Measurements from ENCODE around the gene CACNB3. TPM values are rescaled to one million over a fixed set of nuclear protein-coding genes. Genes with fewer than 3 reads are reported as not detected.

The CACNB3 gene
- total and polyA plus RNA-seq, 2 of the 8 experiments (the other 6 are each of a cell fraction or from before 2014, with no cell fraction given) = 12.5 to 16.0 TPM

DNA sequence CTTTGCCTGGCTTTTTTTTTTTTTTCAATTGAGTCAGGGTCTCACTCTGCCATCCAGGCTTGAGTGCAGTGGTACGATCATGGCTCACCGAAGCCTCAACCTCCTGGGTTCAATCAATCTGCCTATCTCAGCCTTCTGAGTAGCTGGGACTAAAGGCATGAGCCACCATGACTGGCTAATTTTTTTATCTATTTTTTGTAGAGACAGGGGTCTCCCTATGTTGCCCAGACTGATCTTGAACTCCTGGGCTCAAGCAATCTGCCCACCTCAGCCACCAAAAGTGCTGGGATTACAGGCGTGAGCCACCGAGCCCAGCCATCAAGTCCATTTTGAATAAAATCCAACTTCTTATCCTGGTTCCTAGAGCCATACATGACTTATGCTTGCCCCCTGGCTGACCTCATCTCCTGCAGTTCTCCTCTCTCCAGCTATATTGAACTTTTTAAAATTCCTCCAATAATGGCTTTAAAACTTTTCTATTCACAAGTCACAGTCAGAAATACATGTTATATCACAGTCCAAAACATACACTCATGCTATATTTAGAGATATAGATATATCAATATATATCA is 57.7 kb downstream of the CACNB3 start:
- no peak overlapping the region for H3K4ac ChIP-seq (replicated peaks; ENCODE audit: insufficient read length, low read depth, low read length)
- no peak overlapping the region for H4K5ac ChIP-seq (ENCODE audit: insufficient read length, low read depth, low read length)
- H3K23me2 ChIP-seq (ENCODE audit: low read depth, low read length) = no peaks in the 10 kb centered on the region
- no peak overlapping the region for H3K18ac ChIP-seq (ENCODE audit: extremely low read depth, low read length)
- H4K8ac ChIP-seq (ENCODE audit: extremely low read depth, insufficient read depth, low read length) = 0 out of 2 replicates have a peak overlapping the region, but pooled peaks have one; percentile 14
- no peaks in the 10 kb centered on the region for H3K4me1 ChIP-seq (replicated peaks in 1 of 4; ENCODE audit: control insufficient read depth in 3 of 4, insufficient read depth in 4 of 4, low read length in 3 of 4)
- no peak overlapping the region for H3K4me3 ChIP-seq (ENCODE audit: extremely low read depth in 1 of 4, insufficient read depth in 2 of 4, low read depth in 3 of 4, low read length in 4 of 4)
- H4K20me1 ChIP-seq (replicated peaks in 1 of 2; ENCODE audit: control insufficient read depth in 1 of 2, insufficient read depth in 2 of 2, low read length in 2 of 2) = no peaks in the 10 kb centered on the region
- no peak overlapping the region for H3K4me2 ChIP-seq (ENCODE audit: insufficient read depth in 1 of 2, low read depth in 2 of 2, low read length in 2 of 2)
- no peak overlapping the region for H3K56ac ChIP-seq (replicated peaks; ENCODE audit: insufficient read length, low read depth, low read length)
- H3K79me2 ChIP-seq (ENCODE audit: control insufficient read depth in 1 of 2, insufficient read depth in 2 of 2, low read length in 2 of 2) = no peaks in the 10 kb centered on the region
- ChIA-PET POLR2A (ENCODE audit: partially characterized antibody) (interaction anchor here (23.7 kb wide), 1 partner anchor 16 kb away, joined by 651 read pairs; the partner anchor contains the start of genes DDX23 and RND1), CTCF (ENCODE audit: partially characterized antibody) (interaction anchor here (0.6 to 20.7 kb wide), 3 partner anchors 14 to 118 kb away, joined by 3 to 678 read pairs (median 30); partner anchors contain the start of genes DDX23 and RND1)
- no peaks in the 10 kb centered on the region for H3K9me3 ChIP-seq (ENCODE audit: insufficient read depth in 2 of 2, low read depth in 1 of 2, low read length in 1 of 2)
- H3K36me3 ChIP-seq (ENCODE audit: control insufficient read depth in 2 of 4, insufficient read depth in 4 of 4, low read length in 3 of 4) = no peaks in the 10 kb centered on the region
- FAIRE-seq (no peak), DNase-seq (ENCODE audit: low read depth in 1 of 2, low spot score in 2 of 2) (no peak)
- H3K79me1 ChIP-seq (ENCODE audit: low read depth, low read length) = no peaks in the 10 kb centered on the region
- H2BK12ac ChIP-seq (ENCODE audit: low read depth, low read length) = no peak overlapping the region
- H3K23ac ChIP-seq (ENCODE audit: insufficient read length) = no peak overlapping the region
- H2AK5ac ChIP-seq (ENCODE audit: low read depth, low read length) = no peak overlapping the region
- 100% methylated on average over 4 of the region's 4 CpGs; no CpG with 5 or more reads in 1 of the 2 experiments for WGBS, 2 experiments (ENCODE audit: extremely low coverage in 1 of 2, insufficient coverage in 1 of 2, insufficient read length in 1 of 2, insufficient replicate concordance in 2 of 2, low coverage in 1 of 2, low lambda C conversion rate in 2 of 2, missing lambda C conversion rate in 1 of 2)
- H3K27ac ChIP-seq (ENCODE audit: low read depth, low read length) = no peak overlapping the region
- no peak overlapping the region for H2BK20ac ChIP-seq (ENCODE audit: low read length)
- no peak overlapping the region for H2BK15ac ChIP-seq (ENCODE audit: low read length)
- no peak overlapping the region for H2BK120ac ChIP-seq (replicated peaks; ENCODE audit: low read depth, low read length)
- no peak overlapping the region for H3K9ac ChIP-seq (replicated peaks in 1 of 4; ENCODE audit: extremely low read depth in 1 of 4, low read depth in 3 of 4, low read length in 3 of 4)
- no peak for TF ChIP-seq BACH1 (IDR thresholded peaks at IDR 0.05; ENCODE audit: low read length)
- no peak for TF ChIP-seq PHF8 (conservative IDR thresholded peaks at IDR 0.05; ENCODE audit: low read depth, low read length)
- TF ChIP-seq HDAC6 (IDR thresholded peaks at IDR 0.05; ENCODE audit: low read depth, low read length) = no peak
- TF ChIP-seq EZH2 (IDR thresholded peaks at IDR 0.05; ENCODE audit: low read depth, low read length, severe bottlenecking) = no peak
- no peak for TF ChIP-seq TBP (IDR thresholded peaks at IDR 0.05; ENCODE audit: low read depth, low read length)
- TF ChIP-seq SUZ12 (IDR thresholded peaks at IDR 0.05; ENCODE audit: low read length) = no peak
- no peak for TF ChIP-seq JUND (IDR thresholded peaks at IDR 0.05; ENCODE audit: low read length)
- no peak for TF ChIP-seq RAD21 (IDR thresholded peaks at IDR 0.05 in 1 of 2, conservative IDR thresholded peaks at IDR 0.05 in 1 of 2; ENCODE audit: low read depth in 2 of 2, low read length in 2 of 2)
- TF ChIP-seq SIX5 (IDR thresholded peaks at IDR 0.05; ENCODE audit: low read depth, low read length) = no peak
- TF ChIP-seq ATF2 (IDR thresholded peaks at IDR 0.05; ENCODE audit: low read length) = no peak
- no peak for TF ChIP-seq RBBP5 (IDR thresholded peaks at IDR 0.05; ENCODE audit: borderline replicate concordance, low read depth, low read length)
- no peak for TF ChIP-seq POLR2AphosphoS5 (IDR thresholded peaks at IDR 0.05; ENCODE audit: low read depth, low read length)
- H2AFZ ChIP-seq (ENCODE audit: low read length) = no peak overlapping the region
- no peak overlapping the region for H3K14ac ChIP-seq (ENCODE audit: insufficient read length)
- no peak overlapping the region for H2BK5ac ChIP-seq (ENCODE audit: low read depth, low read length)
- H3K27me3 ChIP-seq (replicated peaks in 1 of 4; ENCODE audit: control insufficient read depth in 3 of 4, extremely low read depth in 1 of 4, insufficient read depth in 3 of 4, low read length in 3 of 4) = no peaks in the 10 kb centered on the region
- H4K91ac ChIP-seq (replicated peaks; ENCODE audit: insufficient read length, low read length) = no peak overlapping the region

Data from H1 (cell line).